Endodermal cell (in vitro differentiated cells): ENCODE data around the gene SERPINA1. TPM values are rescaled to one million over a fixed set of nuclear protein-coding genes. Genes with fewer than 3 reads are reported as not detected.

Experiments used
- DNase-seq: peaks from one replicate; pipeline ENCODE4 v3.0.0-alpha.2; 2017
- H3K27ac ChIP-seq: 2 replicates; pipeline ENCODE4 v1.5.1; 2013; ENCODE audit warnings: mild to moderate bottlenecking, low read depth, low read length, moderate library complexity
- H3K27me3 ChIP-seq: 2 replicates; pipeline ENCODE4 v1.6.1; 2013; ENCODE audit warnings: mild to moderate bottlenecking, low read length, moderate library complexity; ENCODE audit not compliant: insufficient read depth, control insufficient read depth, poor library complexity, severe bottlenecking
- H3K36me3 ChIP-seq: 2 replicates; pipeline ENCODE4 v1.7.0; 2013; ENCODE audit warnings: mild to moderate bottlenecking, low read length, moderate library complexity; ENCODE audit not compliant: control insufficient read depth, insufficient read depth
- H3K4me1 ChIP-seq: one replicate; pipeline ENCODE4 v1.7.0; 2013; ENCODE audit warnings: low read length; ENCODE audit not compliant: control insufficient read depth, insufficient read depth
- H3K4me3 ChIP-seq: 2 replicates; pipeline ENCODE4 v1.5.1; 2013; ENCODE audit warnings: mild to moderate bottlenecking, low read length, moderate library complexity
- H3K9ac ChIP-seq: 2 replicates; pipeline ENCODE4 v1.6.1; 2013; ENCODE audit warnings: mild to moderate bottlenecking, low read length, moderate library complexity; ENCODE audit not compliant: poor library complexity, severe bottlenecking; ENCODE audit errors: extremely low read depth
- H3K9me3 ChIP-seq: 2 replicates; pipeline ENCODE4 v1.6.1; 2013; ENCODE audit warnings: mild to moderate bottlenecking, low read length, moderate library complexity; ENCODE audit not compliant: control insufficient read depth
- H3K27ac Mint-ChIP-seq: 2 replicates; pipeline ENCODE4 v1.8.0; 2020; ENCODE audit warnings: mixed read lengths
- H3K27me3 Mint-ChIP-seq: 2 replicates; pipeline ENCODE4 v1.8.0; 2021; ENCODE audit warnings: mild to moderate bottlenecking, mixed read lengths; ENCODE audit not compliant: insufficient read depth
- H3K36me3 Mint-ChIP-seq: 2 replicates; pipeline ENCODE4 v1.8.0; 2020; ENCODE audit warnings: low read depth, mixed read lengths
- H3K4me1 Mint-ChIP-seq: 2 replicates; pipeline ENCODE4 v1.8.0; 2020; ENCODE audit warnings: mixed read lengths
- H3K4me3 Mint-ChIP-seq: 2 replicates; pipeline ENCODE4 v1.8.0; 2020; ENCODE audit warnings: mild to moderate bottlenecking, moderate library complexity, mixed read lengths
- H3K9me3 Mint-ChIP-seq: 2 replicates; pipeline ENCODE4 v1.8.0; 2020; ENCODE audit warnings: mild to moderate bottlenecking, mixed read lengths
- CTCF ChIP-seq: fragments of 200-600 bp; sonication (generic); conservative IDR thresholded peaks from 2 replicates; pipeline ENCODE4 v1.5.0; 2021; ENCODE audit warnings: antibody characterized with exemption, mild to moderate bottlenecking
- WGBS, 2 experiments: methylation state at CpG; one replicate each; pipeline versions ENCODE4 v1.1.5 to v1.1.7; 2013; ENCODE audit warnings: missing lambda C conversion rate in 2 of 2, mixed read lengths in 1 of 2; ENCODE audit not compliant: insufficient coverage in 1 of 2, insufficient read length in 1 of 2; 5-methylcytosine and 5-hydroxymethylcytosine counted together
- total RNA-seq, 2 donors: library from RNA; stranded (reverse); fragmentation: NEBNext Ultra II Directional in 1 of 2; extraction: Animal tissue kit (Norgen Biotek cat#: 25700) in 1 of 2; gene quantifications; 2 replicates in 1 of 2; 3 replicates in 1 of 2; pipeline ENCODE4 v1.2.1, GENCODE V29; 2021

The SERPINA1 gene
- total RNA-seq, 2 donors from 2014 or later, result 1.2 TPM; not detected in 1

GRCh38 chr14:94332587-94332986 lies 55.8 kb downstream of the SERPINA1 start:
- Mint-ChIP-seq H3K27me3 (no peaks in the 10 kb centered on the region), H3K4me1 (no peaks in the 10 kb centered on the region), H3K9me3 (peaks cover 4% of the 10 kb centered on the region), H3K36me3 (no peaks in the 10 kb centered on the region), H3K4me3 (no peak overlapping the region), H3K27ac (no peak overlapping the region)
- no peak overlapping the region for H3K9ac ChIP-seq
- no peaks in the 10 kb centered on the region for H3K36me3 ChIP-seq
- no peaks in the 10 kb centered on the region for H3K27me3 ChIP-seq
- no peak for DNase-seq
- no peak overlapping the region for H3K4me3 ChIP-seq
- TF ChIP-seq CTCF, result no peak
- H3K27ac ChIP-seq, result no peak overlapping the region
- no peaks in the 10 kb centered on the region for H3K4me1 ChIP-seq
- no peaks in the 10 kb centered on the region for H3K9me3 ChIP-seq

- Mint-ChIP-seq H3K27me3 (no peaks in the 10 kb centered on the region), H3K9me3 (peaks cover 1% of the 10 kb centered on the region), H3K4me1 (no peaks in the 10 kb centered on the region), H3K27ac (no peak overlapping the region), H3K36me3 (no peaks in the 10 kb centered on the region), H3K4me3 (no peak overlapping the region)
- no peak overlapping the region for H3K4me3 ChIP-seq
- no peak overlapping the region for H3K27ac ChIP-seq
- no peak for TF ChIP-seq CTCF
- H3K27me3 ChIP-seq, result no peaks in the 10 kb centered on the region
- no peaks in the 10 kb centered on the region for H3K36me3 ChIP-seq
- H3K9me3 ChIP-seq, result no peaks in the 10 kb centered on the region
- whole genome bisulfite sequencing, 2 experiments, result 84 to 88% methylated on average over 4 to 7 of the region's 7 CpGs
- no peak overlapping the region for H3K9ac ChIP-seq
- no peak for DNase-seq
- no peaks in the 10 kb centered on the region for H3K4me1 ChIP-seq
Measured at GRCh38 chr14:94332063-94332583, 56.3 kb downstream of the SERPINA1 start.

- H3K9me3 Mint-ChIP-seq, result peaks cover 4% of the 10 kb centered on the region
- H3K27me3 Mint-ChIP-seq, result no peaks in the 10 kb centered on the region
- H3K27ac Mint-ChIP-seq, result no peak overlapping the region
- no peak overlapping the region for H3K4me3 Mint-ChIP-seq
- no peaks in the 10 kb centered on the region for H3K4me1 ChIP-seq
- DNase-seq, result no peak
- H3K9me3 ChIP-seq, result no peaks in the 10 kb centered on the region
- no peak overlapping the region for H3K9ac ChIP-seq
- H3K36me3 ChIP-seq, result no peaks in the 10 kb centered on the region
- H3K4me3 ChIP-seq, result no peak overlapping the region
- no peaks in the 10 kb centered on the region for H3K27me3 ChIP-seq
- H3K27ac ChIP-seq, result no peak overlapping the region
- 93 to 100% methylated on average over 4 to 5 of the region's 5 CpGs for WGBS, 2 experiments
- no peaks in the 10 kb centered on the region for H3K36me3 Mint-ChIP-seq
- no peak for TF ChIP-seq CTCF
- H3K4me1 Mint-ChIP-seq, result no peaks in the 10 kb centered on the region
Measured at GRCh38 chr14:94331462-94331861, 56.9 kb downstream of the SERPINA1 start.
